Lower leg skin (tissue), 3 donors: ENCODE data around the gene CADPS2.

Experiments used
- CTCF ChIP-seq, 3 donors: fragments of 450-650 bp; IDR thresholded peaks; one replicate each; pipeline ENCODE4 v1.5.1; 2016; ENCODE audit warnings: antibody characterized with exemption in 3 of 3, mild to moderate bottlenecking in 3 of 3, moderate library complexity in 2 of 3
- POLR2A ChIP-seq, 2 donors: fragments of 450-650 bp; IDR thresholded peaks; one replicate each; pipeline ENCODE4 v1.6.1; 2016 to 2017; ENCODE audit warnings: antibody characterized with exemption in 2 of 2, mild to moderate bottlenecking in 1 of 2, moderate library complexity in 1 of 2

DNA sequence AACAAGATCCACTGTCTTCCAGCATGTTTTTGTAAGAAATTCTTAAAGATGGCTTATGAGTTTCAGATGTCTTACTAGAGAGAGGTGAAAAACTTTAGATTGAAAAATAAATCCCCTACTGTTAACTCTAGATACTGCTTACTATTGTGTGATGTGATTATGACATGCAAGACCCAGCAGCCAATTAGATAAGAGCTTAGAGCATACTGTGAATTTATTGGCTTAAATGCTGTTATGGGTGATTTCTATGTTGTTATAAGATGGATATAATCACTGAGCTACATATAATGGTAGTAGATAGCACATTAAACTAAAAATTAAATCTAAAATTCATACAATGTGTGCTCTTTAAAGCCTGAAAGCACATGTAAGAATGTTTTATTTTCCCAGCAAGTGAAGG is 187.2 kb downstream of the CADPS2 start, which contains the start of gene RNF133:
- TF ChIP-seq POLR2A (IDR thresholded peaks at IDR 0.05) (no peak), CTCF (IDR thresholded peaks at IDR 0.05) (no peak)
